Heart left ventricle (tissue), 13 donors: ENCODE results near the gene SKI.

Experiments
- CTCF ChIP-seq, 12 donors: fragments of 200-600 bp; sonication (generic) in 4 of 12; IDR thresholded peaks; one replicate each; pipeline versions ENCODE4 v1.5.0 to v1.8.0; 2018 to 2022; ENCODE audit warnings: antibody characterized with exemption in 12 of 12, mild to moderate bottlenecking in 5 of 12
- POLR2A ChIP-seq, 2 donors: fragments of 450-650 bp; IDR thresholded peaks; one replicate each; pipeline ENCODE4 v1.6.1; 2017; ENCODE audit warnings: antibody characterized with exemption in 2 of 2, mild to moderate bottlenecking in 2 of 2, moderate library complexity in 2 of 2
- donor health status: ischemic (EF 13 %, LVEDD 7.1; RV severe dilation, severe dysfunction).
- donor health status: DM: no; HTN: yes; CAD: no.
- donor health status: DM: no; HTN: no; CAD: no.
- donor health status: ischemic (EF 25% LVEDD 6.9; RV normal size, moderate dysfunction).
- donor health status: ischemic (EF 25% LVEDD 5.7; RV mildly dilated, moderate dysfunction).
- donor health status: ischemic (EF 35%, LVEDD 5.7; RV mildly dilated, moderate dysfunction).
- donor health status: nonischemic (EF 11% LVEDD 7.7; RV severe dilation, severe dysfunction).
- donor health status: DM: yes; HTN: yes; CAD: no.
- donor health status: PGD.
- donor health status: ischemic (EF 29% LVEDD 5.4; RV normal size, mild dysfunction).
- donor health status: nonischemic (EF 23%, LVEDD 6.1; RV moderate dilation, normal function).

GRCh38 chr1:2344121-2344681 is 116.1 kb downstream of the SKI start:
- TF ChIP-seq CTCF (IDR thresholded peaks at IDR 0.05) (no peak), POLR2A (IDR thresholded peaks at IDR 0.05) (no peak)
